HCT116 (cell line): ENCODE results near the gene OTUB2.

ENCODE experiments used
- EZH2 ChIP-seq: fragments of 200-600 bp; sonication (generic); IDR thresholded peaks from 2 replicates; pipeline ENCODE4 v1.6.1; 2017; ENCODE audit warnings: antibody characterized with exemption, mixed run types
- MAX ChIP-seq: IDR thresholded peaks from 2 replicates; pipeline ENCODE4 v1.6.1; 2012
- POLR2A ChIP-seq: IDR thresholded peaks from 2 replicates; pipeline ENCODE4 v1.7.0; 2011; ENCODE audit warnings: borderline replicate concordance; ENCODE audit not compliant: insufficient read depth, insufficient read length; ENCODE audit errors: extremely low read depth
- POLR2AphosphoS5 ChIP-seq: IDR thresholded peaks from 2 replicates; pipeline ENCODE4 v1.6.1; 2011; ENCODE audit warnings: mild to moderate bottlenecking, low read depth, low read length, moderate library complexity
- RAD21 ChIP-seq: IDR thresholded peaks from 2 replicates; pipeline ENCODE4 v1.6.1; 2012; ENCODE audit warnings: low read depth, mild to moderate bottlenecking
- YY1 ChIP-seq: IDR thresholded peaks from 2 replicates; pipeline ENCODE4 v1.6.1; 2011; ENCODE audit warnings: low read length, low read depth, moderate library complexity, mild to moderate bottlenecking; ENCODE audit not compliant: insufficient replicate concordance; ENCODE audit errors: extremely low read depth
- ZNF274 ChIP-seq: fragments of 200-500 bp; sonication (Bioruptor generic); IDR thresholded peaks from 2 replicates; pipeline ENCODE4 v1.6.1; 2014; ENCODE audit warnings: mild to moderate bottlenecking, low read depth, low read length, inconsistent platforms
- TF ChIP-seq, protein P1 (sequence below), 3 experiments: fragments of 200-600 bp in 1 of 3; sonication (generic) in 1 of 3; IDR thresholded peaks in 2 of 3; conservative IDR thresholded peaks in 1 of 3; 2 replicates each; pipeline ENCODE4 v1.5.1; 2012 to 2017; ENCODE audit warnings: low read depth in 2 of 3, low read length in 2 of 3, antibody characterized with exemption in 1 of 3, borderline replicate concordance in 1 of 3, control low read depth in 1 of 3, mild to moderate bottlenecking in 1 of 3, mixed read lengths in 1 of 3, mixed run types in 1 of 3, moderate library complexity in 1 of 3; ENCODE audit not compliant: insufficient read depth in 1 of 3

GRCh38 chr14:94040247-94040646 lies 14.1 kb downstream of the OTUB2 start:
- TF ChIP-seq, protein P1, sequence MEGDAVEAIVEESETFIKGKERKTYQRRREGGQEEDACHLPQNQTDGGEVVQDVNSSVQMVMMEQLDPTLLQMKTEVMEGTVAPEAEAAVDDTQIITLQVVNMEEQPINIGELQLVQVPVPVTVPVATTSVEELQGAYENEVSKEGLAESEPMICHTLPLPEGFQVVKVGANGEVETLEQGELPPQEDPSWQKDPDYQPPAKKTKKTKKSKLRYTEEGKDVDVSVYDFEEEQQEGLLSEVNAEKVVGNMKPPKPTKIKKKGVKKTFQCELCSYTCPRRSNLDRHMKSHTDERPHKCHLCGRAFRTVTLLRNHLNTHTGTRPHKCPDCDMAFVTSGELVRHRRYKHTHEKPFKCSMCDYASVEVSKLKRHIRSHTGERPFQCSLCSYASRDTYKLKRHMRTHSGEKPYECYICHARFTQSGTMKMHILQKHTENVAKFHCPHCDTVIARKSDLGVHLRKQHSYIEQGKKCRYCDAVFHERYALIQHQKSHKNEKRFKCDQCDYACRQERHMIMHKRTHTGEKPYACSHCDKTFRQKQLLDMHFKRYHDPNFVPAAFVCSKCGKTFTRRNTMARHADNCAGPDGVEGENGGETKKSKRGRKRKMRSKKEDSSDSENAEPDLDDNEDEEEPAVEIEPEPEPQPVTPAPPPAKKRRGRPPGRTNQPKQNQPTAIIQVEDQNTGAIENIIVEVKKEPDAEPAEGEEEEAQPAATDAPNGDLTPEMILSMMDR (IDR thresholded peaks at IDR 0.05 in 2 of 3, conservative IDR thresholded peaks at IDR 0.05 in 1 of 3; ENCODE audit: borderline replicate concordance in 1 of 3, insufficient read depth in 1 of 3, low read depth in 2 of 3, low read length in 2 of 3): no peak
- no peak for TF ChIP-seq POLR2AphosphoS5
- TF ChIP-seq EZH2: no peak
- no peak for TF ChIP-seq POLR2A
- no peak for TF ChIP-seq MAX
- no peak for TF ChIP-seq RAD21
- TF ChIP-seq ZNF274: no peak
- no peak for TF ChIP-seq YY1
